DND-41 (cell line): Measurements from ENCODE around the gene METTL25B.

ENCODE experiments used
- ATAC-seq: fragments of 200-7000 bp; cut with Tn5 transposase; 3 replicates; pipeline ENCODE4 v1.9.1; 2021; ENCODE audit warnings: low read depth; ENCODE audit not compliant: insufficient read depth
- DNase-seq: peaks from one replicate; pipeline ENCODE4 v3.0.0-alpha.2; 2020
- H2AFZ ChIP-seq: 2 replicates; pipeline ENCODE4 v1.6.0; 2012; ENCODE audit warnings: low read depth, low read length
- H3K27ac ChIP-seq: 2 replicates; pipeline ENCODE4 v1.5.1; 2012; ENCODE audit warnings: low read length, inconsistent platforms
- H3K27me3 ChIP-seq: fragments of 200-600 bp; sonication (generic); 2 replicates; pipeline ENCODE4 v1.6.0; 2012; ENCODE audit warnings: low read length, mild to moderate bottlenecking, inconsistent platforms; ENCODE audit not compliant: insufficient read depth, poor library complexity
- H3K36me3 ChIP-seq: 2 replicates; pipeline ENCODE4 v1.5.1; 2012; ENCODE audit warnings: low read length, inconsistent platforms; ENCODE audit not compliant: insufficient read depth
- H3K4me1 ChIP-seq: 2 replicates; pipeline ENCODE4 v1.5.1; 2012; ENCODE audit warnings: mild to moderate bottlenecking, low read length; ENCODE audit not compliant: insufficient read depth
- H3K4me2 ChIP-seq: 2 replicates; pipeline ENCODE4 v1.6.0; 2012; ENCODE audit warnings: mild to moderate bottlenecking, moderate library complexity, low read length, inconsistent platforms; ENCODE audit not compliant: insufficient read depth
- H3K4me3 ChIP-seq, 2 experiments: fragments of 200-600 bp in 1 of 2; shearing (Covaris generic) in 1 of 2; 2 replicates each; pipeline ENCODE4 v1.5.1; 2012 to 2016; ENCODE audit warnings: inconsistent platforms in 2 of 2, low read length in 2 of 2, mild to moderate bottlenecking in 2 of 2, low read depth in 1 of 2, moderate library complexity in 1 of 2
- H3K79me2 ChIP-seq: 2 replicates; pipeline ENCODE4 v1.6.0; 2012; ENCODE audit warnings: low read length, inconsistent platforms; ENCODE audit not compliant: insufficient read depth
- H3K9ac ChIP-seq: 2 replicates; pipeline ENCODE4 v1.6.0; 2012; ENCODE audit warnings: low read depth, mild to moderate bottlenecking, inconsistent platforms, low read length, moderate library complexity
- H3K9me3 ChIP-seq: 2 replicates; pipeline ENCODE4 v1.5.1; 2012; ENCODE audit warnings: low read length, moderate library complexity, mild to moderate bottlenecking, inconsistent platforms; ENCODE audit not compliant: insufficient read depth, severe bottlenecking
- H4K20me1 ChIP-seq: 2 replicates; pipeline ENCODE4 v1.6.0; 2012; ENCODE audit warnings: low read length; ENCODE audit not compliant: insufficient read depth
- EZH2 ChIP-seq: IDR thresholded peaks from 3 replicates; pipeline ENCODE4 v1.6.1; 2012; ENCODE audit warnings: borderline replicate concordance, low read depth, mild to moderate bottlenecking, moderate library complexity, low read length, inconsistent platforms; ENCODE audit not compliant: severe bottlenecking
- TF ChIP-seq, protein P1 (sequence below): IDR thresholded peaks from 2 replicates; pipeline ENCODE4 v1.5.1; 2012; ENCODE audit warnings: borderline replicate concordance, low read length, moderate library complexity, mild to moderate bottlenecking; ENCODE audit not compliant: poor library complexity, severe bottlenecking; ENCODE audit errors: extremely low read depth

Gene METTL25B

DNA sequence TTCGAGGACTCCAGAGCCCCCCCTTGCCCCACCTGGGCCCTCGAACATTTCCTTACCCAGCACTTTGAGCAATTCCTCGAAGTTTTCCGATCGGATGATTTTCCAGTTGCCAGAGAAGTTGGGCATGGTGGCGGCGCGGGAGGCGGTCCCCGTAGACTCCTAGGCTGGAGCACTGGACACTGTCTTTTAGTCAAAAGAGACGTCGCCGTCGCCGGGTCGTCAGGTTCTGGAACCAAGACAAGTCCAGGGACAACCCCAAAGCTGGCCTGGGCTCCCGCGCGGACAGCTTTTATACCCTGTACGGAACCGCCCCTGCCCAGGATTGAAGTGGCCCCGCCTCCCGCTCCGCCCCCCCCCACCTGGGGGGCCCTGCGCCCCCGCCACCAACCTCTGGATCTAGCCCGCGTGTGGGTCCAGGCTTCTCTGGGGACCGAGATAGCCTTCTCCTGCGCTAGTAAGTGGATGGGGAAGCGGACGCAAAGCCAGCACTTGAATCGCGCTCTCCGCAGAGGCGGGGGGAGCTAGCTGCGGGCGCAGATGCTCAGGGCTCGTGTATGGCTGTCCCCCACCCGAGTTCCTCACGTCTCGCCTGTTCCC lies 22.9 kb upstream of the METTL25B start, which contains the start of gene CRABP2:
Gene CRABP2, minus strand, starts transcription at position 263 of the 597 bp plus-strand sequence. Its CDS starts 137 bp downstream, at position 126.
- Histone ChIP-seq H3K36me3 (no peaks in the 10 kb centered on the region), H3K79me2 (no peaks in the 10 kb centered on the region), H3K4me3 (peak within 1 kb of the TSS in 1 of 2 experiments; percentile 60; a peak in 2 of 4 replicates), H2AFZ (peak within 1 kb of the TSS; percentile 82), H3K4me2 (peak within 1 kb of the TSS; percentile 91), H3K9me3 (no peaks in the 10 kb centered on the region), H3K27ac (no peak within 1 kb of the TSS), H3K9ac (peak within 1 kb of the TSS; percentile 44), H3K4me1 (peaks cover 24% of the 10 kb centered on the region), H3K27me3 (peaks cover 20% of the 10 kb centered on the region), H4K20me1 (peaks cover 8% of the 10 kb centered on the region)
- DNase-seq (no peak), ATAC-seq (peak; percentile 32)
- no peak for TF ChIP-seq EZH2
- TF ChIP-seq, protein P1, sequence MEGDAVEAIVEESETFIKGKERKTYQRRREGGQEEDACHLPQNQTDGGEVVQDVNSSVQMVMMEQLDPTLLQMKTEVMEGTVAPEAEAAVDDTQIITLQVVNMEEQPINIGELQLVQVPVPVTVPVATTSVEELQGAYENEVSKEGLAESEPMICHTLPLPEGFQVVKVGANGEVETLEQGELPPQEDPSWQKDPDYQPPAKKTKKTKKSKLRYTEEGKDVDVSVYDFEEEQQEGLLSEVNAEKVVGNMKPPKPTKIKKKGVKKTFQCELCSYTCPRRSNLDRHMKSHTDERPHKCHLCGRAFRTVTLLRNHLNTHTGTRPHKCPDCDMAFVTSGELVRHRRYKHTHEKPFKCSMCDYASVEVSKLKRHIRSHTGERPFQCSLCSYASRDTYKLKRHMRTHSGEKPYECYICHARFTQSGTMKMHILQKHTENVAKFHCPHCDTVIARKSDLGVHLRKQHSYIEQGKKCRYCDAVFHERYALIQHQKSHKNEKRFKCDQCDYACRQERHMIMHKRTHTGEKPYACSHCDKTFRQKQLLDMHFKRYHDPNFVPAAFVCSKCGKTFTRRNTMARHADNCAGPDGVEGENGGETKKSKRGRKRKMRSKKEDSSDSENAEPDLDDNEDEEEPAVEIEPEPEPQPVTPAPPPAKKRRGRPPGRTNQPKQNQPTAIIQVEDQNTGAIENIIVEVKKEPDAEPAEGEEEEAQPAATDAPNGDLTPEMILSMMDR = no peak

DNA sequence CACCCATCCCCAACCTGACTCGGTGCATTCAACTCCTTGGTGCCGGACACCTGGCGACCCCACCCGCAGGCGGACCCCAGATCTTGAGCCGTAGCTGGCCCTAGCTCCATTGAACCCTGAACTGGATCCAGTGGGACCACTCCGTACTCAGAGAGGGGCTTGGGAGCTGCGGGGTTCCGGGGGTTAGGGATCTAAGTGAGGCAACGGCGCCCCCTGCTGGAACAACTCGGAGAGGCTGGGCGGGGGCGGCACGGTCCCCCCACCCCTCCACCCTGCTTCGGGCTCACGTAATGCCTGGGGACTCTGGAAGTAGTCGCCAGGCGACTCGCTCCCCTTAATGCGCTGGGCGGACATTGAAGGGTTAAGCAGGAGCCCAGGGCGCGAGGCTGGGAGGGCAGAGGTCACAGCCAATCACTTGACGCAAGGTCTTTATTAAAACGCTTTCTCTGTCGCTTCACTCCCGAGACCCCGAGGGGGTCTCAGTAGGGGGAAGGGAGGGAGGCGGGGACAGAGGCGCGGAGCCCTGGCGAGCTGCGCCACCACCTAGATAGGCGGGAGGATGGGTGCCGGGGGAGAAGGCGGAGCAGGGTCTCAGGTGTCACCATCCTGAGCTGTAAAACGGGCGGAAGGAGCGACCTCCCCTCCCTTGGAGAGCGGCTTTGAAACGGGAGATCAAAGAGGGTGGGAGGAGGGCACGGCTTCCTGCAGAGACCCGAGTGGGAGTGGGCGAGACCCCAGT lies 22.2 kb upstream of the METTL25B start:
- H3K79me2 ChIP-seq = no peaks in the 10 kb centered on the region
- H3K9ac ChIP-seq = peak overlapping the region; percentile 44
- H3K4me3 ChIP-seq = peak overlapping the region in 1 of 2 experiments; percentile 60; a peak in 2 of 4 replicates
- no peak overlapping the region for H3K27ac ChIP-seq
- H3K27me3 ChIP-seq = peaks cover 20% of the 10 kb centered on the region
- no peaks in the 10 kb centered on the region for H3K36me3 ChIP-seq
- no peaks in the 10 kb centered on the region for H3K9me3 ChIP-seq
- TF ChIP-seq EZH2 = peak; percentile 30
- TF ChIP-seq, protein P1 = peak; percentile 92
- peak overlapping the region; percentile 91 for H3K4me2 ChIP-seq
- H2AFZ ChIP-seq = peak overlapping the region; percentile 82
- ATAC-seq (peak; percentile 81), DNase-seq (peak; percentile 72)
- peaks cover 24% of the 10 kb centered on the region for H3K4me1 ChIP-seq
- peaks cover 8% of the 10 kb centered on the region for H4K20me1 ChIP-seq

DNA sequence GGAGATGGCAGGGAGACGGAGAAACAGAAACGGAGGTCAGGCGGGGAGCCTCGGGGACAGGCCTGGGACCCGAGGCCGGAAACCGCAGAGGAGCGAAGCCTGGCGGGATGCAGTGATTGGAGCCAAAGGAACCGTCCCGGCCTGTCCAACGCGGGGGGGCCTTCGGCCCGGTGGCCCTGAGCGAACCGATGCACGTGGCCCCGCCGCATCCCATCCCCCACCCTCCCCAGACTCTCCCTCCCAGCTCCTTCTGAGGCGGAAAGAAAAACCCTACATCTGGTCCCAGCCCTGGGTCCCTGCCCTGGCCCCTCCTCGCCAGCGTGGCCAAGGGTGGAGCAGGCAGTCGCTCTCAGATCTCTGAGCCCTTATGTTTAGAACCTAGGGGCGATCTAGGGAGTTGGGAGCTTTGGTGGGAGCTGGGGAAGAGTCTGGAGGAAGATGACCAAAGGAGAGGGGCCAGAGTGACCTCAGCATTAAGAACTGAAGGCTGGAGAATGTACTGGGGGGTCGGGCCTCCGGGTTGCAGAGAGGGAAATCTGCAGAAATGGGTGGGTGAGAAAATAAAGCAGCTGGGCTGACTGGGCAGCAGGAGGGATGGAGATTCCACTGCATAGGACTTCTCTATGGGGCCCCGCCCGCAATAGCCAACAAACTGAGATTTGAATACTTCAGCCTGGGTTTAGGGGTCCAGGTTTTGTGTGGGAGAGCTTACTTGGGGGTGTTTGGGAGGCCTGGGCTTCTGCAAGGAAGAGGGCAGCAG lies 21.4 kb upstream of the METTL25B start:
- H3K4me1 ChIP-seq = peaks cover 24% of the 10 kb centered on the region
- peak; percentile 2 for TF ChIP-seq EZH2
- TF ChIP-seq, protein P1 = no peak
- H4K20me1 ChIP-seq = peaks cover 8% of the 10 kb centered on the region
- H3K27me3 ChIP-seq = peaks cover 17% of the 10 kb centered on the region
- H3K4me2 ChIP-seq = peak overlapping the region; percentile 91
- no peaks in the 10 kb centered on the region for H3K9me3 ChIP-seq
- DNase-seq = peak; percentile 50
- no peaks in the 10 kb centered on the region for H3K36me3 ChIP-seq
- H3K27ac ChIP-seq = no peak overlapping the region
- peak; percentile 38 for ATAC-seq
- no peaks in the 10 kb centered on the region for H3K79me2 ChIP-seq
- peak overlapping the region in 1 of 2 experiments; percentile 60; a peak in 2 of 4 replicates for H3K4me3 ChIP-seq
- H3K9ac ChIP-seq = peak overlapping the region; percentile 44
- H2AFZ ChIP-seq = peak overlapping the region; percentile 82
